Endothelial cell of umbilical vein (primary cell): ENCODE measurements around the gene FAM3C. TPM values are rescaled to one million over a fixed set of nuclear protein-coding genes. Genes with fewer than 3 reads are reported as not detected.

Experiments
- BruUV-seq: library from RNA; stranded (reverse); fragments of 400-500 nt; replicated peaks from 2 replicates; lab custom pipeline; 2021; lab: Mats Ljungman, UMichigan
- CTCF ChIA-PET: fragments of 300-600, 350-600 bp; sonication (Branson Sonifier 250); formaldehyde crosslinking; loops from one replicate; lab custom pipeline; 2021; ENCODE audit warnings: antibody characterized with exemption, inconsistent platforms; lab: Charles Lee
- POLR2A ChIA-PET: fragments of 300-600, 350-600 bp; sonication (Branson Sonifier 250); formaldehyde crosslinking; loops from one replicate; lab custom pipeline; 2021; ENCODE audit warnings: antibody characterized with exemption, inconsistent platforms; lab: Charles Lee
- DNase-seq: peaks from one replicate; pipeline ENCODE4 v3.0.0-alpha.2; 2011; ENCODE audit warnings: low read depth, low spot score
- FAIRE-seq: peaks from 2 replicates; lab custom pipeline; 2011; peaks lifted over from hg19 to GRCh38; lab: Jason Lieb, UNC
- H2AFZ ChIP-seq: 2 replicates; pipeline ENCODE4 v1.6.0; 2012; ENCODE audit warnings: low read depth, low read length, control low read depth, inconsistent platforms
- H3K27ac ChIP-seq: 2 replicates; pipeline ENCODE4 v1.5.1; 2011; ENCODE audit warnings: low read depth, mild to moderate bottlenecking, control low read depth, low read length, moderate library complexity; ENCODE audit not compliant: insufficient read depth
- H3K27me3 ChIP-seq, 2 experiments: 2 replicates each; pipeline versions ENCODE4 v1.6.0 to v1.6.1; 2011; ENCODE audit warnings: low read length in 2 of 2, mixed read lengths in 1 of 2; ENCODE audit not compliant: control insufficient read depth in 2 of 2, insufficient read depth in 2 of 2
- H3K36me3 ChIP-seq, 2 experiments: 2 replicates in 1 of 2; 3 replicates in 1 of 2; pipeline ENCODE4 v1.5.1; 2011; ENCODE audit warnings: low read length in 2 of 2, mild to moderate bottlenecking in 1 of 2, moderate library complexity in 1 of 2; ENCODE audit not compliant: control insufficient read depth in 2 of 2, insufficient read depth in 2 of 2; ENCODE audit errors: extremely low read depth in 1 of 2
- H3K4me1 ChIP-seq: 3 replicates; pipeline ENCODE4 v1.5.1; 2011; ENCODE audit warnings: mild to moderate bottlenecking, low read length; ENCODE audit not compliant: control insufficient read depth, insufficient read depth; ENCODE audit errors: extremely low read depth
- H3K4me2 ChIP-seq: 2 replicates; pipeline ENCODE4 v1.6.1; 2011; ENCODE audit warnings: low read length, control low read depth, mixed read lengths; ENCODE audit not compliant: insufficient read depth
- H3K4me3 ChIP-seq, 3 experiments: fragments of 200-600 bp in 1 of 3; sonication (generic), shearing (Covaris generic) in 1 of 3; replicated peaks in 1 of 3; 2 replicates each; pipeline ENCODE4 v1.5.1; 2011 to 2016; ENCODE audit warnings: control low read depth in 3 of 3, low read length in 3 of 3, mild to moderate bottlenecking in 2 of 3, inconsistent platforms in 1 of 3, low read depth in 1 of 3, moderate library complexity in 1 of 3; ENCODE audit not compliant: insufficient read depth in 1 of 3
- H3K79me2 ChIP-seq: 2 replicates; pipeline ENCODE4 v1.6.0; 2012; ENCODE audit warnings: low read length, inconsistent platforms; ENCODE audit not compliant: control insufficient read depth, insufficient read depth
- H3K9ac ChIP-seq: replicated peaks from 2 replicates; pipeline ENCODE3; 2011; ENCODE audit warnings: low read length, control low read depth; ENCODE audit not compliant: insufficient read depth; ENCODE audit errors: extremely low read depth
- H3K9me1 ChIP-seq: replicated peaks from 3 replicates; pipeline ENCODE4 v1.6.0; 2011; ENCODE audit warnings: mild to moderate bottlenecking, low read length; ENCODE audit not compliant: control insufficient read depth, insufficient read depth; ENCODE audit errors: extremely low read depth
- H3K9me3 ChIP-seq: replicated peaks from 2 replicates; pipeline ENCODE4 v1.5.1; 2012; ENCODE audit warnings: low read length, inconsistent platforms; ENCODE audit not compliant: control insufficient read depth, insufficient read depth
- H4K20me1 ChIP-seq: replicated peaks from 2 replicates; pipeline ENCODE3; 2011; ENCODE audit warnings: mild to moderate bottlenecking, low read length; ENCODE audit not compliant: control insufficient read depth, insufficient read depth; ENCODE audit errors: extremely low read depth
- CTCF ChIP-seq, 2 donors: IDR thresholded peaks; 1 replicate in 1 of 2; 2 replicates in 1 of 2; pipeline ENCODE4 v1.5.1; 2011; ENCODE audit warnings: low read length in 2 of 2, mild to moderate bottlenecking in 2 of 2, moderate library complexity in 2 of 2, control low read depth in 1 of 2, inconsistent platforms in 1 of 2, low read depth in 1 of 2; ENCODE audit not compliant: insufficient read depth in 1 of 2; ENCODE audit errors: extremely low read depth in 1 of 2
- EZH2 ChIP-seq: IDR thresholded peaks from 2 replicates; pipeline ENCODE4 v1.6.1; 2012; ENCODE audit warnings: borderline replicate concordance, low read depth, mild to moderate bottlenecking, moderate library complexity, low read length, inconsistent platforms; ENCODE audit not compliant: severe bottlenecking
- FOS ChIP-seq: IDR thresholded peaks from 2 replicates; pipeline ENCODE4 v1.6.1; 2011; ENCODE audit warnings: mild to moderate bottlenecking, low read length, moderate library complexity, borderline replicate concordance; ENCODE audit not compliant: insufficient read depth
- GATA2 ChIP-seq: IDR thresholded peaks from 2 replicates; pipeline ENCODE4 v1.7.0; 2011; ENCODE audit warnings: low read depth, mild to moderate bottlenecking, moderate library complexity, mixed read lengths, low read length; ENCODE audit not compliant: insufficient read length, insufficient read depth
- JUN ChIP-seq: IDR thresholded peaks from 2 replicates; pipeline ENCODE4 v1.6.1; 2011; ENCODE audit warnings: borderline replicate concordance, low read depth; ENCODE audit not compliant: insufficient read length, insufficient read depth
- MYC ChIP-seq: IDR thresholded peaks from one replicate; pipeline ENCODE4 v1.6.1; 2011; ENCODE audit warnings: mild to moderate bottlenecking, low read depth, low read length
- POLR2A ChIP-seq: IDR thresholded peaks from 2 replicates; pipeline ENCODE4 v1.6.1; 2012; ENCODE audit warnings: low read depth, mild to moderate bottlenecking, control low read depth, low read length
- POLR2AphosphoS5 ChIP-seq: IDR thresholded peaks from 2 replicates; pipeline ENCODE4 v1.6.1; 2012; ENCODE audit warnings: low read depth, mild to moderate bottlenecking, control low read depth, low read length, moderate library complexity; ENCODE audit not compliant: insufficient read depth
- dilution Hi-C: fragments of 300-500 bp; cut with MboI; formaldehyde crosslinking; loops from one replicate; pipeline ENCODE4 v1.15.0; 2019; ENCODE audit warnings: low sequenced_read_pairs; ENCODE audit not compliant: extremely low pct_ligation_motif_present
- intact Hi-C: fragments of 100-400 bp; cut with micrococcal nuclease; formaldehyde crosslinking; loops from one replicate; pipeline ENCODE4 v1.10.0; 2022
- polyA plus RNA-seq, 4 experiments: library from polyadenylated mRNA; depleted of rRNA in 3 of 4; stranded (reverse) in 3 of 4; unstranded in 1 of 4; fragments of >200 nt; gene quantifications; 2 replicates each; pipeline versions ENCODE4 v1.2.1 to v1.2.3, GENCODE V29; 2011 to 2012; ENCODE audit warnings: missing spikeins in 1 of 4
- total RNA-seq: library from RNA; stranded (reverse); gene quantifications from 2 replicates; pipeline ENCODE4 v1.2.3, GENCODE V29; 2021
- TF ChIP-seq, protein P1 (sequence below): IDR thresholded peaks from 2 replicates; pipeline ENCODE4 v1.6.1; 2011; ENCODE audit not compliant: insufficient read depth, insufficient read length

FAM3C gene
- total and polyA plus RNA-seq, 2 donors (not counting 3 experiments of a cell fraction or from before 2014, with no cell fraction given) = 20.2 to 50.0 TPM

GRCh38 chr7:121393005-121393366 is 3.1 kb downstream of the FAM3C start:
- H3K9me1 ChIP-seq = no peaks in the 10 kb centered on the region
- no peak overlapping the region for H3K4me3 ChIP-seq
- TF ChIP-seq FOS (no peak), MYC (no peak), JUN (no peak), EZH2 (no peak), POLR2A (no peak), CTCF (IDR thresholded peaks at IDR 0.05; ENCODE audit: extremely low read depth in 1 of 2, insufficient read depth in 1 of 2, low read depth in 1 of 2, low read length in 2 of 2) (no peak), GATA2 (no peak), POLR2AphosphoS5 (no peak)
- TF ChIP-seq, protein P1, sequence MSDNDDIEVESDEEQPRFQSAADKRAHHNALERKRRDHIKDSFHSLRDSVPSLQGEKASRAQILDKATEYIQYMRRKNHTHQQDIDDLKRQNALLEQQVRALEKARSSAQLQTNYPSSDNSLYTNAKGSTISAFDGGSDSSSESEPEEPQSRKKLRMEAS = no peak
- POLR2A ChIA-PET = no interaction called here
- no peak overlapping the region for H3K9ac ChIP-seq
- no peaks in the 10 kb centered on the region for H3K27me3 ChIP-seq
- dilution Hi-C loops (no loop called here), intact Hi-C loops (no loop called here)
- H3K9me3 ChIP-seq = no peaks in the 10 kb centered on the region
- peaks cover 8% of the 10 kb centered on the region for H4K20me1 ChIP-seq
- CTCF ChIA-PET = interaction anchor here (6.5 kb wide), 1 partner anchor 22 kb away, joined by 104 read pairs; no protein-coding TSS in a partner anchor
- H3K27ac ChIP-seq = no peak overlapping the region
- no peak overlapping the region for H3K4me2 ChIP-seq
- peaks cover 0 to 3% of the 10 kb centered on the region in 2 experiments for H3K36me3 ChIP-seq
- H2AFZ ChIP-seq = no peak overlapping the region
- peaks cover 78% of the 10 kb centered on the region for H3K79me2 ChIP-seq
- DNase-seq (no peak), FAIRE-seq (no peak)
- no TSS peak for BruUV-seq
- H3K4me1 ChIP-seq = peaks cover 16% of the 10 kb centered on the region
